GM19043 (cell line): ENCODE results near the gene PIGC.
"Not testable (repeated sequence)": the region's sequence is repeated elsewhere in the genome, so short reads cannot be mapped to it uniquely, and the experiment has no call there.

Experiments used
- ATAC-seq: cut with Tn5 transposase; IDR thresholded peaks from one replicate; pipeline ENCODE4 v1.9.1; 2021; ENCODE audit warnings: low read depth; ENCODE audit not compliant: unreplicated experiment

The PIGC gene

GRCh38 chr1:172467446-172467845 is 23.6 kb upstream of the PIGC start:
- no peak for ATAC-seq

- ATAC-seq = no peak
Observed at GRCh38 chr1:172466795-172467407, 23.0 kb upstream of the PIGC start.

DNA sequence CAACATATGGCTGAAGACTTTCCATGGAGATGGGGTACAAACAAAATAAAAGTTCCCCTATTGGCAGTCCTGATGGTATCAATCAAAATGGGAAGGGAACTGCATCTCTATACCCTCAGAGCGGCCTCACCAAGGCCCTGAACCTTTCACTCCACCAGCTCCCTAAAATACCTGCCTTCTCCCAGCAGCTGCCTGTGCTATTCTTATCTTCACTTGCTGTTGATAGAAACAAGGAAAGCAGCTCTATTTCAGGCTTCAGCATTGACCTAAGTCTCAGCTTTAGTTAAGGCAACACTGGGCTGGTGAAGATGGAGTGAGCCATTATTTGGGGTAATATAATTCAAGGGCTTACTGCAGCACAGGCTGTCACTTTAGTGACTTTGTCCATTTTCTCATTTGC is 21.7 kb upstream of the PIGC start:
- ATAC-seq = no peak

- ATAC-seq = no peak
Observed at GRCh38 chr1:172460887-172461315, 17.0 kb upstream of the PIGC start.

DNA sequence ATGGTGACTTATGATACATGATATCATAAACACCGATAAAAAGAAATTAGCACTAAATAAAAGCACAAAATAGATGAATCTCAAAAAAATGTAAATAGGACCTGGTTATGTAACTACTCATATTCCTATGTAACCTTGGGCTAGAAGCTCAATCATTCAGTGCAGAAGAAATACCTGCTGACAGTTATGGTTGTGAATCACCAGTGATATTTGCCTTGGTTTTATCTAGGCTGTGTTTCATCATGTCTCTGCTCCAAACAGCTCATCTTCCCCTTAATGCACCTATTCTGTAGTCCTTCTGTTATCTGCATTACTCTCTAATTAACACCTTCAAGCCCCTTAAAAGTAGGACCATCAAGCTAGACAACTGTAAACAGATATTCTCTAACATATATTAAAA is 16.3 kb upstream of the PIGC start:
- no peak for ATAC-seq

- ATAC-seq = no peak
Observed at GRCh38 chr1:172457479-172458130, 13.7 kb upstream of the PIGC start.

- ATAC-seq = no peak
Observed at GRCh38 chr1:172456344-172456769, 12.5 kb upstream of the PIGC start.

DNA sequence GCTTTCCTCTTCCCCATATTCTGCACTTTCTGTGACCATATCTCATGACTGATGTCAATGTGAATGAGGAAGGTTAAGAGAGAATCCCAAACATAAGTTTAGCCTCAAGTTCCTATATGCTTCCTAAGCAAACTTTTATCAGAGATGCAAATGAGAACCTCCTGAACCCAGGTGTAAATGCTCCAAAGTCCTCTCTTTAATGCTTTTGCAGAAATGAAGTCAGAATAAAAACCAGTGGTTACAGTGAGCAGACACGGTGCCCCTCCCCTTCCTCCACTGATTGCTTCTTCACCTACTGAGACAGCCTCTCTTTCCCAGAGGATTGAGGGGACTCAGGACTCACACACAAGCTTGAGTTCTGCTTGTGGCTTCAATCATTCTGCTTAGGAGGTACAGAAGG is 11.6 kb upstream of the PIGC start:
- no peak for ATAC-seq

- no peak for ATAC-seq
Observed at GRCh38 chr1:172453607-172454006, 9.7 kb upstream of the PIGC start.

GRCh38 chr1:172453153-172453545 is 9.3 kb upstream of the PIGC start:
- ATAC-seq = no peak

GRCh38 chr1:172452536-172453152 is 8.8 kb upstream of the PIGC start:
- no peak for ATAC-seq

DNA sequence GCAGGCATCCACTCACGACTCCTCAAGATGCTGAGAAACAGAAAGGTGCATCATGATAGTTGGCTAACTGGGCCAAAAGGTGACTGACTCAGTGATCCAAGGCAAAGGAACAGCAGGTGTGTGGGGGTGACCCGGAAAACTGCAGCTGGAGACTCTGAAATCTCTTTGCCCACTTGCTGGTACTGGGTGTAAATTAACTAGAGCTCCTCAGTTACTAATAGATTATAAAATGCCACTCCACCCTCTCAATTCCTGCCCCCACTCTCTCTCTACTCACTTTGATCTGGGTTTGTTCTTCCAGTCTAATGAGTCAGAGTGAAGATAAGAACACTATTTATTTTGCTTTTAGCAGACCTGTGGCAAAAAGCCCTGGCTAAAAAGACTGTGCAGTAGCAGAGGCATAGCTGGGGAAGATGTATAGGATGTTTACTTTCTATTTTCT is 7.2 kb upstream of the PIGC start:
- no peak for ATAC-seq

GRCh38 chr1:172450524-172450885 is 6.6 kb upstream of the PIGC start:
- no peak for ATAC-seq

- peak; percentile 92 for ATAC-seq
Observed at GRCh38 chr1:172449585-172450523, 6.0 kb upstream of the PIGC start.

GRCh38 chr1:172448995-172449584 is 5.2 kb upstream of the PIGC start:
- no peak for ATAC-seq

DNA sequence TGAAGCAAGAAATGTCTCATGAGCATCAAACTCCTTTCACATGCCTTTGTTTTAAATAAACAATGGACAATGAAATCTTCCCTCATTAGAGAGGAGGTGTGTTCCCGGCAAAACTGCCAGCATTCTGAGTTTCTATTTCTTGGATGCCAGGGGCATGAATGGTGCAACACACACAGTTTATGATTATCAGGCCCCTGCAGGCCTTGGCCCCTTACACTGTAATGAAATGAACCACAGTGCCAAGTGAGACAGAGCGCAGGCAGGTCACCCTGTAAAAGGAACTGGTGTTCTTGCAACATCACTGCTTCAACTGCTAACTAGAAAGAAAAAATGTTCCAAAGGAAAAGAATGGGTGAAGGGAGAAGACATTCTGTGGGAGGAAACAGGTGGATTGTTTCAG is 3.8 kb upstream of the PIGC start:
- ATAC-seq = no peak

DNA sequence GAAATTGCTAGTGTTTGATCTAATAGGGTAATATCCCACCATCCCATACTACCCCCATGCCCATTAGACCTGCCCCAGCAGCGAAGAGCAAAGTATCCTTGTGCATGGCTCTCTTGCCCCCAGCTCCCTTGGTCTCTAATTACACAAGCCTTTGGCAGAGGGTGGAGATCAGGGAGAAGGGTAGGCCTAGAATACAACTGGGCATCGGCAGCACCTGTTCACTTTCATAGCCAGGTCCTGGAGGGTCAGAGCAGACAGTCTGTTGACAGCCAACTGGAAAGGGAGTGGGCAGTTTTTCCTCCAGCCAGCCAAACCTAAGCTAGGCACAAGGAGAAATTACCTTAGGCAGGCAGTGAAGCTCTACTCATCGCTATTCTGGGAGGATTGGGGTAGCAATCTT is 2.7 kb upstream of the PIGC start:
- ATAC-seq = no peak

DNA sequence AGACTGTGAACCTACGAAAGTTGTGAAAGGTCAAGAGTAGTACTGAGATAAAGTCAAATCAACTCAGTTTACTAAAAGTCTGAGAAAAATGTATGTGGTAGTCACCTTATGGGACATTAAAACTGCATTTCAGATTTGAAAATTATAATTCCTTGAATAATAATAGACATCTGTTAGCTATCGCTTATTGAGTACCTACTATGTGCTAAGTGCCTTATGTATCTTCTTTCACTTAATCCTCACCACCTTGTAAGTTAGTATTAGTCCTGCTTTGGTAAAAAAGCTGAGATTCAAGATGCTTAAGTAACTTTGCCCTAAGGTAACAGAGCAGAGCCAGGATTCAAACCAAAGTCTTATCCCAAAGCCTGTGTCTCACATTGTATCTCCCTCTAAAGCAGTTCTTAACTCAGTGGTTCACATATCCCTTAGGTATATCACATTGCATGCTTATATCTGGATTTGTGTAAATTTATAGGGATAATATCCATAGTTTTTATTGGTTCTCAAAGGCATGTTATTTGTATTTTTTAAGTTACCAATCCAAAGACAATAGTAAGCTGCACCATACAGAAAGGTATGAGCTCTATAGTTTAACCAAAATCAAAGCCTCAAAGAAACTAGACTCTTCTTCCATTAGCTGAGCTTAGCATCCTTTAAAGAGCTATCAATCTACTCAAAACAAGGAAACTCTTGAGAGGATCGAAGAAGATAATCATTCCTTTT is 865 bp downstream of the PIGC start:
- no peak for ATAC-seq

GRCh38 chr1:172442404-172442803 is 1.5 kb downstream of the PIGC start:
- ATAC-seq = no peak

- not testable (repeated sequence) for ATAC-seq
Observed at GRCh38 chr1:172437183-172437582, 6.7 kb downstream of the PIGC start.
